HEK293 (cell line): Measurements from ENCODE around the gene PARD3B.

Source experiments
- CTCF ChIA-PET: fragments of 350-600 bp; formaldehyde crosslinking; extraction: SDS; loops from one replicate; lab custom pipeline; 2021; ENCODE audit warnings: antibody characterized with exemption; lab: Yijun Ruan, JAX
- POLR2A ChIA-PET: fragments of 300-600 bp; formaldehyde crosslinking; extraction: SDS; loops from one replicate; lab custom pipeline; 2020; ENCODE audit warnings: antibody characterized with exemption, inconsistent platforms; lab: Yijun Ruan, JAX
- H3K27ac ChIP-seq: fragments of 200-500 bp; sonication (Bioruptor generic); 2 replicates; pipeline ENCODE4 v1.5.1; 2014; ENCODE audit warnings: low read depth, low read length, control low read depth, inconsistent platforms; ENCODE audit errors: extremely low read depth
- H3K36me3 ChIP-seq, 2 experiments: fragments of 200-500 bp in 1 of 2; sonication (Bioruptor generic) in 1 of 2; 1 replicate in 1 of 2; 2 replicates in 1 of 2; pipeline ENCODE4 v1.5.1; 2014 to 2017; ENCODE audit warnings: inconsistent platforms in 2 of 2, low read length in 2 of 2; ENCODE audit not compliant: control insufficient read depth in 2 of 2, insufficient read depth in 1 of 2
- H3K4me1 ChIP-seq: fragments of 200-500 bp; sonication (Bioruptor generic); 2 replicates; pipeline ENCODE4 v1.5.1; 2014; ENCODE audit warnings: mild to moderate bottlenecking, low read length, inconsistent platforms; ENCODE audit not compliant: control insufficient read depth, insufficient read depth
- H3K4me3 ChIP-seq: 2 replicates; pipeline ENCODE4 v1.5.1; 2011; ENCODE audit warnings: low read depth, mild to moderate bottlenecking, control low read depth, low read length, moderate library complexity
- H3K9me3 ChIP-seq: fragments of 200-500 bp; sonication (Bioruptor generic); 2 replicates; pipeline ENCODE4 v1.5.1; 2014; ENCODE audit warnings: low read depth, low read length, inconsistent platforms; ENCODE audit not compliant: control insufficient read depth, insufficient read depth
- BCL11B ChIP-seq: fragments of 450-650 bp; formaldehyde crosslinking; IDR thresholded peaks from 2 replicates; pipeline ENCODE4 v1.5.1; 2016; ENCODE audit warnings: low read depth, missing biosample characterization, missing genetic modification characterization
- GLIS2 ChIP-seq: fragments of 450-650 bp; formaldehyde crosslinking; IDR thresholded peaks from 2 replicates; pipeline ENCODE4 v1.5.1; 2016; ENCODE audit warnings: missing biosample characterization, missing genetic modification characterization
- SCRT1 ChIP-seq: fragments of 450-650 bp; formaldehyde crosslinking; IDR thresholded peaks from 2 replicates; pipeline ENCODE4 v1.5.1; 2016; ENCODE audit warnings: missing biosample characterization, missing genetic modification characterization, borderline replicate concordance
- ZBTB20 ChIP-seq: fragments of 450-650 bp; formaldehyde crosslinking; IDR thresholded peaks from 2 replicates; pipeline ENCODE4 v1.5.1; 2016; ENCODE audit warnings: missing biosample characterization, missing genetic modification characterization
- ZBTB7A ChIP-seq: fragments of 450-650 bp; formaldehyde crosslinking; IDR thresholded peaks from 2 replicates; pipeline ENCODE4 v1.5.1; 2016; ENCODE audit warnings: low read depth, missing biosample characterization, missing genetic modification characterization
- ZEB2 ChIP-seq: fragments of 450-650 bp; formaldehyde crosslinking; IDR thresholded peaks from 2 replicates; pipeline ENCODE4 v1.5.1; 2016; ENCODE audit warnings: missing biosample characterization, missing genetic modification characterization
- ZFP3 ChIP-seq: fragments of 450-650 bp; formaldehyde crosslinking; IDR thresholded peaks from 2 replicates; pipeline ENCODE4 v1.5.1; 2016; ENCODE audit warnings: low read depth, missing biosample characterization, missing genetic modification characterization
- ZNF112 ChIP-seq: fragments of 450-650 bp; formaldehyde crosslinking; IDR thresholded peaks from 2 replicates; pipeline ENCODE4 v1.5.0; 2017; ENCODE audit warnings: missing biosample characterization, missing genetic modification characterization
- ZNF174 ChIP-seq: fragments of 450-650 bp; formaldehyde crosslinking; IDR thresholded peaks from 2 replicates; pipeline ENCODE4 v1.5.0; 2017; ENCODE audit warnings: missing biosample characterization, mild to moderate bottlenecking, missing genetic modification characterization
- ZNF23 ChIP-seq: fragments of 450-650 bp; formaldehyde crosslinking; IDR thresholded peaks from 2 replicates; pipeline ENCODE4 v1.5.1; 2016; ENCODE audit warnings: missing biosample characterization, missing genetic modification characterization, borderline replicate concordance
- ZNF24 ChIP-seq: fragments of 450-650 bp; formaldehyde crosslinking; IDR thresholded peaks from 2 replicates; pipeline ENCODE4 v1.5.1; 2016; ENCODE audit warnings: missing biosample characterization, missing genetic modification characterization
- ZNF266 ChIP-seq: fragments of 450-650 bp; formaldehyde crosslinking; IDR thresholded peaks from 2 replicates; pipeline ENCODE4 v1.5.1; 2016; ENCODE audit warnings: missing biosample characterization, missing genetic modification characterization, low read depth
- ZNF394 ChIP-seq: fragments of 450-650 bp; formaldehyde crosslinking; IDR thresholded peaks from 2 replicates; pipeline ENCODE4 v1.5.1; 2016; ENCODE audit warnings: missing biosample characterization, missing genetic modification characterization, mild to moderate bottlenecking, moderate library complexity, borderline replicate concordance
- ZNF404 ChIP-seq: fragments of 450-650 bp; formaldehyde crosslinking; IDR thresholded peaks from 2 replicates; pipeline ENCODE4 v1.5.1; 2017; ENCODE audit warnings: missing biosample characterization, missing genetic modification characterization
- ZNF433 ChIP-seq: fragments of 450-650 bp; formaldehyde crosslinking; IDR thresholded peaks from 2 replicates; pipeline ENCODE4 v1.5.1; 2016; ENCODE audit warnings: missing biosample characterization, missing genetic modification characterization, low read depth
- ZNF449 ChIP-seq: fragments of 450-650 bp; formaldehyde crosslinking; IDR thresholded peaks from 2 replicates; pipeline ENCODE4 v1.5.1; 2017; ENCODE audit warnings: missing biosample characterization, mild to moderate bottlenecking, missing genetic modification characterization, moderate library complexity
- ZNF510 ChIP-seq: fragments of 450-650 bp; formaldehyde crosslinking; IDR thresholded peaks from 2 replicates; pipeline ENCODE4 v1.5.1; 2018; ENCODE audit warnings: mild to moderate bottlenecking, missing genetic modification characterization, missing biosample characterization; ENCODE audit not compliant: insufficient replicate concordance
- ZNF529 ChIP-seq: fragments of 450-650 bp; formaldehyde crosslinking; IDR thresholded peaks from 2 replicates; pipeline ENCODE4 v1.5.1; 2017; ENCODE audit warnings: missing genetic modification characterization, missing biosample characterization; ENCODE audit not compliant: insufficient replicate concordance
- ZNF558 ChIP-seq: fragments of 450-650 bp; formaldehyde crosslinking; IDR thresholded peaks from 2 replicates; pipeline ENCODE4 v1.5.1; 2016; ENCODE audit warnings: missing biosample characterization, missing genetic modification characterization
- ZNF561 ChIP-seq: fragments of 450-650 bp; IDR thresholded peaks from 2 replicates; pipeline ENCODE4 v1.5.1; 2018; ENCODE audit warnings: missing biosample characterization, missing genetic modification characterization, borderline replicate concordance
- ZNF677 ChIP-seq: fragments of 450-650 bp; IDR thresholded peaks from 2 replicates; pipeline ENCODE4 v1.5.0; 2018; ENCODE audit warnings: missing biosample characterization, mild to moderate bottlenecking, missing genetic modification characterization, moderate library complexity
- ZNF792 ChIP-seq: fragments of 450-650 bp; formaldehyde crosslinking; IDR thresholded peaks from 2 replicates; pipeline ENCODE4 v1.5.1; 2016; ENCODE audit warnings: missing biosample characterization, missing genetic modification characterization
- TF ChIP-seq, protein P1 (sequence below): fragments of 450-650 bp; formaldehyde crosslinking; IDR thresholded peaks from 2 replicates; pipeline ENCODE4 v1.5.1; 2016; ENCODE audit warnings: missing biosample characterization, missing genetic modification characterization, borderline replicate concordance
- TF ChIP-seq, protein P2 (sequence below): fragments of 450-650 bp; formaldehyde crosslinking; IDR thresholded peaks from 2 replicates; pipeline ENCODE4 v1.5.1; 2016; ENCODE audit warnings: missing biosample characterization, missing genetic modification characterization, low read depth
- TF ChIP-seq, protein P3 (sequence below): fragments of 450-650 bp; formaldehyde crosslinking; IDR thresholded peaks from 2 replicates; pipeline ENCODE4 v1.5.1; 2016; ENCODE audit warnings: missing biosample characterization, missing genetic modification characterization
- TF ChIP-seq, protein P4 (sequence below): fragments of 450-650 bp; formaldehyde crosslinking; IDR thresholded peaks from 2 replicates; pipeline ENCODE4 v1.5.1; 2016; ENCODE audit warnings: missing biosample characterization, missing genetic modification characterization

The PARD3B gene

GRCh38 chr2:204722207-204722606 is 176.9 kb downstream of the PARD3B start:
- ChIA-PET POLR2A (no interaction called here), CTCF (interaction anchor here (0.5 to 0.6 kb wide), 2 partner anchors 283 to 524 kb away, joined by 3 to 4 read pairs; no protein-coding TSS in a partner anchor)
- Histone ChIP-seq H3K4me1 (no peaks in the 10 kb centered on the region), H3K27ac (no peak overlapping the region), H3K4me3 (no peak overlapping the region), H3K9me3 (no peaks in the 10 kb centered on the region), H3K36me3 (no peaks in the 10 kb centered on the region)
- TF ChIP-seq, protein P1, sequence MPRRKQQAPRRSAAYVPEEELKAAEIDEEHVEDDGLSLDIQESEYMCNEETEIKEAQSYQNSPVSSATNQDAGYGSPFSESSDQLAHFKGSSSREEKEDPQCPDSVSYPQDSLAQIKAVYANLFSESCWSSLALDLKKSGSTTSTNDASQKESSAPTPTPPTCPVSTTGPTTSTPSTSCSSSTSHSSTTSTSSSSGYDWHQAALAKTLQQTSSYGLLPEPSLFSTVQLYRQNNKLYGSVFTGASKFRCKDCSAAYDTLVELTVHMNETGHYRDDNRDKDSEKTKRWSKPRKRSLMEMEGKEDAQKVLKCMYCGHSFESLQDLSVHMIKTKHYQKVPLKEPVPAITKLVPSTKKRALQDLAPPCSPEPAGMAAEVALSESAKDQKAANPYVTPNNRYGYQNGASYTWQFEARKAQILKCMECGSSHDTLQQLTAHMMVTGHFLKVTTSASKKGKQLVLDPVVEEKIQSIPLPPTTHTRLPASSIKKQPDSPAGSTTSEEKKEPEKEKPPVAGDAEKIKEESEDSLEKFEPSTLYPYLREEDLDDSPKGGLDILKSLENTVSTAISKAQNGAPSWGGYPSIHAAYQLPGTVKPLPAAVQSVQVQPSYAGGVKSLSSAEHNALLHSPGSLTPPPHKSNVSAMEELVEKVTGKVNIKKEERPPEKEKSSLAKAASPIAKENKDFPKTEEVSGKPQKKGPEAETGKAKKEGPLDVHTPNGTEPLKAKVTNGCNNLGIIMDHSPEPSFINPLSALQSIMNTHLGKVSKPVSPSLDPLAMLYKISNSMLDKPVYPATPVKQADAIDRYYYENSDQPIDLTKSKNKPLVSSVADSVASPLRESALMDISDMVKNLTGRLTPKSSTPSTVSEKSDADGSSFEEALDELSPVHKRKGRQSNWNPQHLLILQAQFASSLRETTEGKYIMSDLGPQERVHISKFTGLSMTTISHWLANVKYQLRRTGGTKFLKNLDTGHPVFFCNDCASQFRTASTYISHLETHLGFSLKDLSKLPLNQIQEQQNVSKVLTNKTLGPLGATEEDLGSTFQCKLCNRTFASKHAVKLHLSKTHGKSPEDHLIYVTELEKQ (tag by site-specific recombination), result no peak
- TF ChIP-seq GLIS2 (tag by site-specific recombination), result no peak
- TF ChIP-seq ZNF112 (tag by site-specific recombination), result no peak
- TF ChIP-seq ZNF561 (tag by site-specific recombination), result no peak
- no peak for TF ChIP-seq ZNF558 (tag by site-specific recombination)
- TF ChIP-seq ZNF24 (tag by site-specific recombination), result no peak
- TF ChIP-seq, protein P2, sequence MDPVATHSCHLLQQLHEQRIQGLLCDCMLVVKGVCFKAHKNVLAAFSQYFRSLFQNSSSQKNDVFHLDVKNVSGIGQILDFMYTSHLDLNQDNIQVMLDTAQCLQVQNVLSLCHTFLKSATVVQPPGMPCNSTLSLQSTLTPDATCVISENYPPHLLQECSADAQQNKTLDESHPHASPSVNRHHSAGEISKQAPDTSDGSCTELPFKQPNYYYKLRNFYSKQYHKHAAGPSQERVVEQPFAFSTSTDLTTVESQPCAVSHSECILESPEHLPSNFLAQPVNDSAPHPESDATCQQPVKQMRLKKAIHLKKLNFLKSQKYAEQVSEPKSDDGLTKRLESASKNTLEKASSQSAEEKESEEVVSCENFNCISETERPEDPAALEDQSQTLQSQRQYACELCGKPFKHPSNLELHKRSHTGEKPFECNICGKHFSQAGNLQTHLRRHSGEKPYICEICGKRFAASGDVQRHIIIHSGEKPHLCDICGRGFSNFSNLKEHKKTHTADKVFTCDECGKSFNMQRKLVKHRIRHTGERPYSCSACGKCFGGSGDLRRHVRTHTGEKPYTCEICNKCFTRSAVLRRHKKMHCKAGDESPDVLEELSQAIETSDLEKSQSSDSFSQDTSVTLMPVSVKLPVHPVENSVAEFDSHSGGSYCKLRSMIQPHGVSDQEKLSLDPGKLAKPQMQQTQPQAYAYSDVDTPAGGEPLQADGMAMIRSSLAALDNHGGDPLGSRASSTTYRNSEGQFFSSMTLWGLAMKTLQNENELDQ (tag by site-specific recombination), result no peak
- no peak for TF ChIP-seq BCL11B (tag by site-specific recombination)
- TF ChIP-seq ZNF433 (tag by site-specific recombination), result no peak
- TF ChIP-seq ZNF23 (tag by site-specific recombination), result no peak
- TF ChIP-seq, protein P3, sequence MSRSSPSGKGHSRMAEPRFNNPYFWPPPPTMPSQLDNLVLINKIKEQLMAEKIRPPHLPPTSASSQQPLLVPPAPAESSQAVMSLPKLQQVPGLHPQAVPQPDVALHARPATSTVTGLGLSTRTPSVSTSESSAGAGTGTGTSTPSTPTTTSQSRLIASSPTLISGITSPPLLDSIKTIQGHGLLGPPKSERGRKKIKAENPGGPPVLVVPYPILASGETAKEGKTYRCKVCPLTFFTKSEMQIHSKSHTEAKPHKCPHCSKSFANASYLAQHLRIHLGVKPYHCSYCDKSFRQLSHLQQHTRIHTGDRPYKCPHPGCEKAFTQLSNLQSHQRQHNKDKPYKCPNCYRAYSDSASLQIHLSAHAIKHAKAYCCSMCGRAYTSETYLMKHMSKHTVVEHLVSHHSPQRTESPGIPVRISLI (tag by site-specific recombination), result no peak
- TF ChIP-seq ZNF529 (tag by site-specific recombination), result no peak
- TF ChIP-seq ZEB2 (tag by site-specific recombination), result no peak
- no peak for TF ChIP-seq ZNF174 (tag by site-specific recombination)

- POLR2A ChIA-PET, result no interaction called here
- H3K27ac ChIP-seq, result no peak overlapping the region
- H3K9me3 ChIP-seq, result no peaks in the 10 kb centered on the region
- no peaks in the 10 kb centered on the region for H3K36me3 ChIP-seq
- no peak overlapping the region for H3K4me3 ChIP-seq
- no peaks in the 10 kb centered on the region for H3K4me1 ChIP-seq
- CTCF ChIA-PET, result interaction anchor here (0.6 kb wide), 1 partner anchor 523 kb away, joined by 3 read pairs; no protein-coding TSS in a partner anchor
- TF ChIP-seq ZNF510 (tag by site-specific recombination) (no peak), ZNF394 (no peak), ZNF404 (tag by site-specific recombination) (no peak), ZBTB20 (tag by site-specific recombination) (no peak), ZFP3 (tag by site-specific recombination) (no peak), ZNF792 (tag by site-specific recombination) (no peak), ZBTB7A (tag by site-specific recombination) (no peak), ZNF266 (no peak), ZNF449 (tag by site-specific recombination) (no peak), BCL11B (tag by site-specific recombination) (no peak), SCRT1 (tag by site-specific recombination) (no peak), ZNF677 (tag by site-specific recombination) (no peak)
- TF ChIP-seq, protein P4, sequence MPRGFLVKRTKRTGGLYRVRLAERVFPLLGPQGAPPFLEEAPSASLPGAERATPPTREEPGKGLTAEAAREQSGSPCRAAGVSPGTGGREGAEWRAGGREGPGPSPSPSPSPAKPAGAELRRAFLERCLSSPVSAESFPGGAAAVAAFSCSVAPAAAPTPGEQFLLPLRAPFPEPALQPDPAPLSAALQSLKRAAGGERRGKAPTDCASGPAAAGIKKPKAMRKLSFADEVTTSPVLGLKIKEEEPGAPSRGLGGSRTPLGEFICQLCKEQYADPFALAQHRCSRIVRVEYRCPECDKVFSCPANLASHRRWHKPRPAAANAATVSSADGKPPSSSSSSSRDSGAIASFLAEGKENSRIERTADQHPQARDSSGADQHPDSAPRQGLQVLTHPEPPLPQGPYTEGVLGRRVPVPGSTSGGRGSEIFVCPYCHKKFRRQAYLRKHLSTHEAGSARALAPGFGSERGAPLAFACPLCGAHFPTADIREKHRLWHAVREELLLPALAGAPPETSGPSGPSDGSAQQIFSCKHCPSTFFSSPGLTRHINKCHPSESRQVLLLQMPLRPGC (tag by site-specific recombination), result no peak
Observed at GRCh38 chr2:204722691-204723090, 177.4 kb downstream of the PARD3B start.
